ENCODE results near the gene CRB1. TPM values are rescaled to one million over a fixed set of nuclear protein-coding genes. Genes with fewer than 3 reads are reported as not detected.
"Not testable (repeated sequence)": the region's sequence is repeated elsewhere in the genome, so short reads cannot be mapped to it uniquely, and the experiment has no call there.

Gene CRB1
- total RNA-seq, 1 experiment from 2014 or later: 0.08 TPM

GRCh38 chr1:197466813-197467212 is 198.8 kb downstream of the CRB1 start:
- Histone ChIP-seq H3K4me1 (no peaks in the 10 kb centered on the region), H3K4me3 (no peak overlapping the region), H3K27ac (no peak overlapping the region), H3K27me3 (no peaks in the 10 kb centered on the region), H3K36me3 (no peaks in the 10 kb centered on the region), H3K9me3 (replicated peaks) (no peaks in the 10 kb centered on the region)
- DNase-seq: no peak

- H3K9me3 ChIP-seq (replicated peaks): no peaks in the 10 kb centered on the region
- H3K27me3 ChIP-seq: no peaks in the 10 kb centered on the region
- H3K4me3 ChIP-seq: no peak overlapping the region
- no peak for DNase-seq
- no peaks in the 10 kb centered on the region for H3K4me1 ChIP-seq
- no peaks in the 10 kb centered on the region for H3K36me3 ChIP-seq
- no peak overlapping the region for H3K27ac ChIP-seq
Observed at GRCh38 chr1:197467881-197468280, 199.8 kb downstream of the CRB1 start.

GRCh38 chr1:197468543-197469175 is 200.6 kb downstream of the CRB1 start:
- no peak overlapping the region for H3K27ac ChIP-seq

GRCh38 chr1:197469620-197470210 is 201.7 kb downstream of the CRB1 start:
- Histone ChIP-seq H3K4me1 (no peaks in the 10 kb centered on the region), H3K36me3 (no peaks in the 10 kb centered on the region), H3K4me3 (no peak overlapping the region), H3K27ac (no peak overlapping the region), H3K9me3 (replicated peaks) (no peaks in the 10 kb centered on the region), H3K27me3 (no peaks in the 10 kb centered on the region)
- no peak for DNase-seq

More at GRCh38 chr1:197468543-197469175, 200.6 kb downstream of the CRB1 start:
- Histone ChIP-seq H3K9me3 (replicated peaks) (no peaks in the 10 kb centered on the region), H3K27me3 (no peaks in the 10 kb centered on the region), H3K4me1 (no peaks in the 10 kb centered on the region), H3K36me3 (no peaks in the 10 kb centered on the region), H3K4me3 (no peak overlapping the region)
- no peak for DNase-seq

- no peaks in the 10 kb centered on the region for H3K27me3 ChIP-seq
- no peak for DNase-seq
- no peaks in the 10 kb centered on the region for H3K4me1 ChIP-seq
- H3K9me3 ChIP-seq (replicated peaks): no peaks in the 10 kb centered on the region
- no peak overlapping the region for H3K27ac ChIP-seq
- H3K4me3 ChIP-seq: no peak overlapping the region
- no peaks in the 10 kb centered on the region for H3K36me3 ChIP-seq
Observed at GRCh38 chr1:197470330-197470729, 202.3 kb downstream of the CRB1 start.

- H3K4me1 ChIP-seq: no peaks in the 10 kb centered on the region
- H3K27me3 ChIP-seq: no peaks in the 10 kb centered on the region
- H3K36me3 ChIP-seq: no peaks in the 10 kb centered on the region
- DNase-seq: no peak
- H3K27ac ChIP-seq: no peak overlapping the region
- no peak overlapping the region for H3K4me3 ChIP-seq
- no peaks in the 10 kb centered on the region for H3K9me3 ChIP-seq (replicated peaks)
Observed at GRCh38 chr1:197471248-197471985, 203.4 kb downstream of the CRB1 start.

- no peak for DNase-seq
- H3K27me3 ChIP-seq: no peaks in the 10 kb centered on the region
- no peaks in the 10 kb centered on the region for H3K4me1 ChIP-seq
- no peaks in the 10 kb centered on the region for H3K9me3 ChIP-seq (replicated peaks)
- H3K27ac ChIP-seq: no peak overlapping the region
- no peaks in the 10 kb centered on the region for H3K36me3 ChIP-seq
- H3K4me3 ChIP-seq: no peak overlapping the region
Observed at GRCh38 chr1:197472141-197472540, 204.1 kb downstream of the CRB1 start.

GRCh38 chr1:197480446-197480845 is 212.4 kb downstream of the CRB1 start:
- no peak for DNase-seq
- Histone ChIP-seq H3K27me3 (no peaks in the 10 kb centered on the region), H3K4me1 (no peaks in the 10 kb centered on the region)

GRCh38 chr1:197481101-197481500 is 213.0 kb downstream of the CRB1 start:
- no peak overlapping the region for H3K4me3 ChIP-seq
- H3K9me3 ChIP-seq (replicated peaks): no peaks in the 10 kb centered on the region
- DNase-seq: peak; percentile 33 to 59
- H3K4me1 ChIP-seq: no peaks in the 10 kb centered on the region
- H3K36me3 ChIP-seq: no peaks in the 10 kb centered on the region
- no peaks in the 10 kb centered on the region for H3K27me3 ChIP-seq
- H3K27ac ChIP-seq: no peak overlapping the region

More at GRCh38 chr1:197480446-197480845, 212.4 kb downstream of the CRB1 start:
- Histone ChIP-seq H3K27ac (no peak overlapping the region), H3K9me3 (replicated peaks) (no peaks in the 10 kb centered on the region), H3K36me3 (no peaks in the 10 kb centered on the region), H3K4me3 (no peak overlapping the region)

GRCh38 chr1:197485790-197486189 is 217.7 kb downstream of the CRB1 start:
- no peaks in the 10 kb centered on the region for H3K27me3 ChIP-seq
- H3K4me1 ChIP-seq: peaks cover 5% of the 10 kb centered on the region; the same call in 1 of the 2 replicates
- peak; percentile 6 to 25 for DNase-seq

GRCh38 chr1:197486946-197487345 is 218.9 kb downstream of the CRB1 start:
- no peak overlapping the region for H3K4me3 ChIP-seq
- DNase-seq: peak; percentile 72 to 80

More at GRCh38 chr1:197485790-197486189, 217.7 kb downstream of the CRB1 start:
- Histone ChIP-seq H3K36me3 (no peaks in the 10 kb centered on the region), H3K27ac (no peak overlapping the region), H3K4me3 (no peak overlapping the region), H3K9me3 (replicated peaks) (no peaks in the 10 kb centered on the region)

GRCh38 chr1:197491505-197491904 is 223.5 kb downstream of the CRB1 start:
- not testable (repeated sequence) for H3K4me3 ChIP-seq; H3K27ac ChIP-seq; H3K27me3 ChIP-seq; H3K36me3 ChIP-seq; H3K4me1 ChIP-seq; DNase-seq; H3K9me3 ChIP-seq (replicated peaks)

More at GRCh38 chr1:197486946-197487345, 218.9 kb downstream of the CRB1 start:
- peak overlapping the region; percentile 38; the same call in 1 of the 2 replicates for H3K27ac ChIP-seq
- H3K27me3 ChIP-seq: no peaks in the 10 kb centered on the region
- no peaks in the 10 kb centered on the region for H3K9me3 ChIP-seq (replicated peaks)
- H3K4me1 ChIP-seq: peaks cover 5% of the 10 kb centered on the region; the same call in 1 of the 2 replicates
- H3K36me3 ChIP-seq: no peaks in the 10 kb centered on the region

GRCh38 chr1:197496722-197497121 is 228.7 kb downstream of the CRB1 start:
- Histone ChIP-seq H3K27me3 (no peaks in the 10 kb centered on the region), H3K36me3 (no peaks in the 10 kb centered on the region), H3K4me1 (no peaks in the 10 kb centered on the region), H3K9me3 (replicated peaks) (no peaks in the 10 kb centered on the region), H3K27ac (no peak overlapping the region), H3K4me3 (no peak overlapping the region)
- no peak for DNase-seq

- DNase-seq: no peak
- H3K4me1 ChIP-seq: no peaks in the 10 kb centered on the region
- H3K27ac ChIP-seq: no peak overlapping the region
- no peak overlapping the region for H3K4me3 ChIP-seq
- H3K36me3 ChIP-seq: no peaks in the 10 kb centered on the region
- H3K27me3 ChIP-seq: no peaks in the 10 kb centered on the region
- no peaks in the 10 kb centered on the region for H3K9me3 ChIP-seq (replicated peaks)
Observed at GRCh38 chr1:197510691-197511378, 242.8 kb downstream of the CRB1 start.

- H3K4me1 ChIP-seq: no peaks in the 10 kb centered on the region
- no peak overlapping the region for H3K27ac ChIP-seq
- no peaks in the 10 kb centered on the region for H3K9me3 ChIP-seq (replicated peaks)
- no peak overlapping the region for H3K4me3 ChIP-seq
- DNase-seq: no peak
- no peaks in the 10 kb centered on the region for H3K27me3 ChIP-seq
- no peaks in the 10 kb centered on the region for H3K36me3 ChIP-seq
Observed at GRCh38 chr1:197515421-197515820, 247.4 kb downstream of the CRB1 start.

Data from SJCRH30 (cell line).